NK-92 treated with Interleukin-12 subunit alpha and Interleukin-12 subunit beta, amount 100 ng/mL, for 24 hours (cell line): ENCODE data around the gene FAM237B.
A peak's percentile ranks its signal among the peaks of the same experiment; 100 is the strongest.
"Not testable (repeated sequence)": the region's sequence is repeated elsewhere in the genome, so short reads cannot be mapped to it uniquely, and the experiment has no call there.

Experiments
- DNase-seq: peaks from one replicate; lab custom pipeline; 2025; lab: John Stamatoyannopoulos, UW

Gene FAM237B

GRCh38 chr7:90320801-90321494 lies at the start of gene FAM237B:
Gene FAM237B (minus strand): TSS chr7:90321304. CDS start chr7:90319748, 1,556 bp downstream.
- no peak for DNase-seq

- DNase-seq, result no peak
These were observed 30.9 kb upstream of the FAM237B start for GRCh38 chr7:90351987-90352386.

GRCh38 chr7:90350032-90350431 lies 28.9 kb upstream of the FAM237B start:
- not testable (repeated sequence) for DNase-seq

GRCh38 chr7:90349305-90349704 lies 28.2 kb upstream of the FAM237B start:
- DNase-seq, result no peak

GRCh38 chr7:90347759-90348158 lies 26.7 kb upstream of the FAM237B start:
- DNase-seq, result no peak

GRCh38 chr7:90346336-90347125 lies 25.4 kb upstream of the FAM237B start, which contains the start of gene GTPBP10:
Gene GTPBP10 (plus strand): TSS chr7:90346716. CDS start chr7:90346742, 26 bp downstream.
- DNase-seq, result peak; percentile 95

GRCh38 chr7:90345595-90346335 lies 24.7 kb upstream of the FAM237B start:
- DNase-seq, result no peak

- DNase-seq, result no peak
These were observed 23.9 kb upstream of the FAM237B start for GRCh38 chr7:90345016-90345415.

- DNase-seq, result no peak
These were observed 16.0 kb upstream of the FAM237B start for GRCh38 chr7:90337106-90337505.

- DNase-seq, result not testable (repeated sequence)
These were observed 13.8 kb upstream of the FAM237B start for GRCh38 chr7:90334926-90335325.

GRCh38 chr7:90334193-90334843 lies 13.2 kb upstream of the FAM237B start:
- no peak for DNase-seq

- DNase-seq, result no peak
These were observed 5.4 kb upstream of the FAM237B start for GRCh38 chr7:90326500-90326899.

GRCh38 chr7:90322837-90323236 lies 1.7 kb upstream of the FAM237B start:
- no peak for DNase-seq

GRCh38 chr7:90320418-90320800 lies 695 bp downstream of the FAM237B start:
- no peak for DNase-seq

- DNase-seq, result no peak
These were observed 1.1 kb downstream of the FAM237B start for GRCh38 chr7:90320014-90320413.

GRCh38 chr7:90313907-90314306 lies 7.2 kb downstream of the FAM237B start:
- DNase-seq, result no peak

GRCh38 chr7:90312745-90313144 lies 8.4 kb downstream of the FAM237B start:
- no peak for DNase-seq

GRCh38 chr7:90311175-90311574 lies 9.9 kb downstream of the FAM237B start:
- DNase-seq, result no peak

- no peak for DNase-seq
These were observed 11.2 kb downstream of the FAM237B start for GRCh38 chr7:90309872-90310271.

GRCh38 chr7:90303241-90303640 lies 17.9 kb downstream of the FAM237B start:
- DNase-seq, result no peak

- DNase-seq, result no peak
These were observed 22.7 kb downstream of the FAM237B start for GRCh38 chr7:90298145-90299038.
